Mesodermal cell (in vitro differentiated cells): ENCODE results near the gene HADHB.

Source experiments
- H3K27ac ChIP-seq: 2 replicates; pipeline ENCODE4 v1.7.0; 2013; ENCODE audit warnings: mild to moderate bottlenecking, low read depth, low read length, moderate library complexity; ENCODE audit not compliant: severe bottlenecking
- H3K36me3 ChIP-seq: 2 replicates; pipeline ENCODE4 v1.7.1; 2013; ENCODE audit warnings: mild to moderate bottlenecking, low read length, moderate library complexity; ENCODE audit not compliant: control insufficient read depth, insufficient read depth
- H3K4me1 ChIP-seq: one replicate; pipeline ENCODE4 v1.7.1; 2013; ENCODE audit warnings: mild to moderate bottlenecking, low read length; ENCODE audit not compliant: insufficient read depth, control insufficient read depth, poor library complexity, severe bottlenecking
- H3K4me3 ChIP-seq: 2 replicates; pipeline ENCODE4 v1.7.0; 2013; ENCODE audit warnings: low read length, control low read depth, mild to moderate bottlenecking; ENCODE audit not compliant: insufficient read depth, poor library complexity, severe bottlenecking; ENCODE audit errors: extremely low read depth
- H3K9me3 ChIP-seq: 2 replicates; pipeline ENCODE4 v1.7.1; 2013; ENCODE audit warnings: mild to moderate bottlenecking, low read length, moderate library complexity; ENCODE audit not compliant: control insufficient read depth
- WGBS, 2 experiments: methylation state at CpG; one replicate each; pipeline ENCODE4 v1.1.5; 2013; ENCODE audit warnings: missing lambda C conversion rate in 2 of 2; ENCODE audit not compliant: insufficient coverage in 2 of 2; 5-methylcytosine and 5-hydroxymethylcytosine counted together

HADHB gene

DNA sequence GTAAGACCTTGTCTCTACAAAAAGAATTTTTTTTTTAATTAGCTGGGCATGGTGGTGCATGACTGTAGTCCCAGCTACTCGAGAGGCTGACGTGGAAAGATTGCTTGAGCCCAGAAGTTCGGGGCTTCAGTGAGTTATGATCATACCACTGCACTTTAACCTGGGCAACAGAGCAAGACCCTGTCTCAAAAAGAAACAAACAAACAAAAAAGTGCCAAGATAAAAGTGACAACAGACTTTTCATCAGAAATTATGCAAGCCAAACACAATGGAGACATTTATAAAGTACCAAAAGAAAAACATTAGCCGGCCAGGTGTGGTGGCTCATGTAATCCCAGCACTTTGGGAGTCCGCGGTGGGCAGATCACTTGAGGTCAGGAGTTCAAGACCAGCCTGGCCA, 27.0 kb upstream of the HADHB start:
- H3K27ac ChIP-seq, result no peak overlapping the region
- no peaks in the 10 kb centered on the region for H3K4me1 ChIP-seq
- H3K9me3 ChIP-seq, result no peaks in the 10 kb centered on the region
- no peak overlapping the region for H3K4me3 ChIP-seq
- peaks cover 88% of the 10 kb centered on the region for H3K36me3 ChIP-seq
- 88 to 89% methylated on average over 6 of the region's 6 CpGs for WGBS, 2 experiments

DNA sequence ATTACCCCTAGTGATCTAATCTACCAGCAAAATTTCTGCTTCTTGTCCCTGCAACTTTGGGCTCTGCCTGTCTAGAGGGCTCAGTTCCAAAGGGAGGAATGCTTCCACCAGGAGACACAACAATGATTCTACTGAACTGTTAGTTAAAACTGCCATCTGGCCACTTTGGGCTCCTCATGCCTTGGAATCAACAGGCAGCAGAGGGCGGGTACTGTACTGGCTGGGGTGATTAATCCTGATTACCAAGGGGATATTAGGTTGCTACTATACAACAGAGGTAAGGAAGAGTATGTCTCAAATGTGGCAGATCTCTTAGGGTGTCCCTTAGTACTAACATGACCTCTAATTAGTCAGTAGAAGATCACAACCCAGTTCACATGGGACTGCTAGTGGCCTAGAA, 21.7 kb upstream of the HADHB start:
- Histone ChIP-seq H3K9me3 (peaks cover 4% of the 10 kb centered on the region), H3K4me1 (no peaks in the 10 kb centered on the region), H3K27ac (no peak overlapping the region), H3K4me3 (no peak overlapping the region), H3K36me3 (peaks cover 60% of the 10 kb centered on the region)
- no CpG with 5 or more reads among the region's 1 CpG for WGBS, 2 experiments

DNA sequence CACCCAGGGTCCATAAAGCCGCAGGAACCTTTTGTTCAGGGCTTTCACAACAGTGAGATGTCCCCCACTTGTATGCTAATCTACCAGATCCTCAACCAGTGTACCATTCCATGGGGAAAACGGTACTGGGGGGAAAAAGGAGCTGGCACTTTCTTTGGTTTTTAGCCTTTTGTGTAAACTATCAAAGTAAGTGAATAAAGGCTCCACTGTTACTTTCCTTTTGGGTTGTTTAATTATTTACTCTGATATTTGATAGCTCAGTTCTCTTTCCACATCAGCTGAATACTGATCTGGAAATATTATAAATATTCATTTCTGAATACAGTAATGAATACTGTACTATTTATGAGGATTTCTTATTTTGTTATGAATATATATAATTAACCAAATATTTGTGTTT, 20.6 kb upstream of the HADHB start:
- Histone ChIP-seq H3K4me3 (no peak overlapping the region), H3K4me1 (no peaks in the 10 kb centered on the region), H3K36me3 (peaks cover 64% of the 10 kb centered on the region), H3K27ac (no peak overlapping the region), H3K9me3 (peaks cover 4% of the 10 kb centered on the region)
- no CpG with 5 or more reads among the region's 2 CpGs for WGBS, 2 experiments

DNA sequence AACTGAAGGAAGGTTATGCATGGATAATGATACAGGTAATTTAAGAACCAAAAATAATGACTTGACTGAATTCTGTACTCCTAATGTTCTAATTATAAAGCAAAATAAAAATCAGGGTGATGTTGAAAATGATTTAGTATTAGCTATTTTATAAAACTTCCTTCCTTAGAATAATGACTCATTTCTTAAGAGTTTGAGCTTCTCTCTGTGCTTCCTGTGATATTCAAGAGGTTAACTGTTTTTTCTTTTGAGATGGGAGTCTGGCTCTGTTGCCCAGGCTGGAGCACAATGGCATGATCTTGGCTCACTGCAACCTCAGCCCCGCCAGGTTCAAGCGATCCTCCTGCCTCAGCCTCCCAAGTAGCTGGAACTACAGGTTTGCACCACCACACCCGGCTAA, 15.1 kb upstream of the HADHB start:
- Histone ChIP-seq H3K4me3 (no peak overlapping the region), H3K36me3 (peaks cover 75% of the 10 kb centered on the region), H3K4me1 (no peaks in the 10 kb centered on the region), H3K27ac (no peak overlapping the region), H3K9me3 (peaks cover 4% of the 10 kb centered on the region)
- WGBS, 2 experiments, result 88 to 100% methylated on average over 3 of the region's 3 CpGs

DNA sequence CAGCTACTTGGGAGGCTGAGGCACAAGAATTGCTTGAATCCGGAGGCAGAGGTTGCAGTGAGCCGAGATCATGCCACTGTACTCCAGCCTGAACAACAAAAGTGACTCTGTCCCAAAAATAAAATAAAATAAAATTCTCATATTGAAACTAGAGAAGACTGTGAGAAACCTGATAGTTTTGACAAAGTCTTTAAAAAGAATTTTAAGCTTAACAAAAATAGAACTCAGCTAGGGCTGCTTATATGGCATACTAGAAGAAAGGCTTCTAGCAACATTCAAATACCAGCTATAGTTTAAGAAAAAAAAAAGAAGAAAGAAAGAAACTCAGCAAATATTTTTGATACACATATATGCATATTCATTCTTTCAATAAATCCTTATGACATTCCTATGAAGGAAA, 13.9 kb upstream of the HADHB start:
- H3K4me1 ChIP-seq, result no peaks in the 10 kb centered on the region
- H3K4me3 ChIP-seq, result no peak overlapping the region
- H3K27ac ChIP-seq, result no peak overlapping the region
- H3K36me3 ChIP-seq, result peaks cover 85% of the 10 kb centered on the region
- H3K9me3 ChIP-seq, result peaks cover 4% of the 10 kb centered on the region
- WGBS, 2 experiments, result 100% methylated on average over 1 of the region's 2 CpGs; no CpG with 5 or more reads in 1 of the 2 experiments

DNA sequence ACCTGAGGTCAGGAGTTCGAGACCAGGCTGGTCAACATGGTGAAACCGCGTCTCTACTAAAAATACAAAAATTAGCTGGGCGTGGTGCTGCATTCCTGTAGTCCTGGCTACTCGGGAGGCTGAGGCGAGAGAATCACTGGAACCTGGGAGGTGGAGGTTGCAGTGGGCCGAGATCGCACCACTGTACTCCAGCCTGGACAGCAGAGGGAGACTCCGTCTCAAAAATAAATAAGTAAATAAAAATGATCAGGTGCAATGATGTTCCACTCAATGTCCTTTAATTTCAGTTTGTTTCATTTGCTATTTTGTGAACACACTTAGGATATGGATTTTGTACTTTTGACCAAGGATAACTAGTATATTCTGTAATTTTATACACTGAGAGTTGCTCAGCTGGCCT, 9.7 kb upstream of the HADHB start:
- Histone ChIP-seq H3K4me3 (no peak overlapping the region), H3K9me3 (no peaks in the 10 kb centered on the region), H3K36me3 (peaks cover 84% of the 10 kb centered on the region), H3K4me1 (no peaks in the 10 kb centered on the region), H3K27ac (no peak overlapping the region)
- 86 to 89% methylated on average over 6 of the region's 9 CpGs for WGBS, 2 experiments

DNA sequence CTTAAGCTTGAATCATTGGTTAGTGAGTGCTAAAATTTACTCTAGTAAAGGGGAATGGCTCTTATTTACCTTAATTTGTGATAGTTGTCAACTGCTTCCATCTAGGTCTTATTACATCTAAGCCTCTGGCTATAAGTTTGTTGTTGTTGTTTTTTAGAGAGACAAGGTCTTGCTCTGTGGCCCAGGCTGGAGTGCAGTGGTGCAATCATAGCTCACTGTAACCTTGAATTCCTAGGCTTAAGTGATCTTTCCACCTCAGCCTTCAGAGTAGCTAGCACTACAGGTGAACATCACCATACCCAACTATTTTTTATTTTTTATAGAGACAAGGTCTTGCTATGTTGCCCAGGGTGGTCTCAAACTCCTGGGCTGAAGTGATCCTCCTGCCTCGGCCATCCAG, 6.9 kb upstream of the HADHB start:
- Histone ChIP-seq H3K4me1 (no peaks in the 10 kb centered on the region), H3K4me3 (no peak overlapping the region), H3K36me3 (peaks cover 61% of the 10 kb centered on the region), H3K27ac (no peak overlapping the region), H3K9me3 (no peaks in the 10 kb centered on the region)
- no CpG with 5 or more reads among the region's 1 CpG for WGBS, 2 experiments

DNA sequence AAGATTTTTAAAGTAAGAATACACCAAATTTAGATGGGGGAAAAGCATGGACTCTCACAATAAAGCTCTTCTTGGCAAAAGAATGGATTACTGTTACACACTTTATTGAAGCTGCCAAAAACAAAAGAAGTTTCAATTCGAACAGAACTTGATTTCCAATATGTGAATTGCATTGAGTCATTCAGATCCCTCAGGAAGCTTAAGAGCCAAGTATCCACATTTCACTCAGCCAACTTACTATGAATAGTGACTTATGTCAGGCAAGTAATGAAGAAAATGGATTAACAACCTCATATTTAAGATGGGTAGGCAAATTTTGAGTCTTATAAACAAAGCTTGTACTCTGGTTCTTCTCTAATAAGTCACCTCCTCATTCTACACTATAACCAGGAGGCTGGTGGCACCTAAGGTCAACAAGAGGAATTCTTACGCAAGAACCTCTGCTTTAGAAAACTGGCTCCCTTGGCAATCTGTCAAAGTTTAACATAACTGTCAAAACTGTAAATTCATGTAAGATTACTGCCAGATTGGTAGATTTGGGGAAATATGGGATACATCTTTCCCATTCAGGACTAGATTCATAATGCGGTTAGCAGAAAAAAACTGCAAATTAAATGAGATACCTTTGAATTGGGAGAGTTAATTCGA, 6.3 kb upstream of the HADHB start:
- peaks cover 56% of the 10 kb centered on the region for H3K36me3 ChIP-seq
- no peaks in the 10 kb centered on the region for H3K9me3 ChIP-seq
- peaks cover 4% of the 10 kb centered on the region for H3K4me1 ChIP-seq
- WGBS, 2 experiments, result no CpG with 5 or more reads among the region's 4 CpGs
- no peak overlapping the region for H3K4me3 ChIP-seq
- H3K27ac ChIP-seq, result no peak overlapping the region

DNA sequence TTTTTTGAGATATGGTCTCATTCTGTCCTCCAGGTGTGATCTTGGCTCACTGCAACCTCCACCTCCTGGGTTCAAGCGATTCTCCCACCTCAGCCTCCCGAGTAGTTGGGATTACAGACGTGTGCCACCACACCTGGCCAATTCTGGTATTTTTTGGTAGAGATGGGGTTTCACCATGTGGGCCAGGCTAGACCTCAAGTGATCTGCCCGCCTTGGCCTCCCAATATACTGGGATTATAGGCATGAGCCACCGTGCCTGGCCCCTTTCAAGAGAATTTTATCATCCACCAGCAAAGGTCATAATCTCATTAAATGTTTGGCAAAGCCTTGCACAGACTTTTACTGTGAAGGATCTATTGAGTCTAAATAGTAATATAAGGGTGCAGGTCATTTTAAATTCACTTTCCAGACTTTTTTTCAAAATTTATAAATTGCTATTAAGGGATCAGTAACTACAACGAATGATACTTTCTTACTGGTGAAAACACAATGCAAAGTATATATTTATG, 2.8 kb upstream of the HADHB start:
- H3K9me3 ChIP-seq, result no peaks in the 10 kb centered on the region
- H3K27ac ChIP-seq, result no peak overlapping the region
- 93 to 97% methylated on average over 2 to 4 of the region's 6 CpGs for WGBS, 2 experiments
- peaks cover 11% of the 10 kb centered on the region for H3K4me1 ChIP-seq
- H3K36me3 ChIP-seq, result peaks cover 23% of the 10 kb centered on the region
- no peak overlapping the region for H3K4me3 ChIP-seq

DNA sequence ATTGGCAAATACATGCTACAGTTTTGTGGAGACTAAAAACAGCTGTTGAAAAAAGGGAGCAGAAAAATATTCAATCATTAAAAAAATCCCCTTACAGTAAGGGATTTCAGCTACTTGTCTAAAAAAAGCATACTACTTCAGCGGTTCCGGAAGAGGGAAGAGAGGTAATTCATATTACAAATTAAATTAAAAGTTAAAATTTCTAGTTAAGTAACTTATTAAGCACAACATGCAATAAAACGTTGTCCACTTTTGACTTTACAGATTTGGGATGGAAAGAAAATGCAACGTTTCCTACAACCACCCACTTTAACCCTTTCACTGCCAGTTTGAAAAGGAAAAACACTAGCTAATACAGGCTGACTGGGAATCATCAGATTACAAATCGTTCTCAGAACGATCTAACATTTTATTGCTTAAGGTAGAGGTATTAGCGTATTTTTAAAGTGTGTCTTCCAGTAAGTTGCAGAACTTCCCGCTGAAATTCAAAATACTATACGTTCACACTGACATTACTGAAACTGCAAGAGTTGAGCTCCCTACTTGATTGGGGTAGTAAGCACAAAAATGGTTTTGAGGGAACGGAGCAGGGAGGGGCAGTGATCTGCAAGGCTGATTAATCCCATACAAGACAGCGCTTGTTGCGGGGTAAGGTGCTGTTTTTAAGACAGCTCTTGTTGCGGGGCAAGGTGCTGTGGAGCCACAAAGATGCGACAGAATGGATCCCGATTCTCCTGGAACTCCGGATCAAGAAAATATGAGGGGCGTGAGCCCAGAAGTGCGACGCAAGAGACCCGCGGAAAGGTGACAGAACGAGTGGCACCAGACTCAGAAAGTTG, 1.1 kb upstream of the HADHB start:
- peak overlapping the region; percentile 99 for H3K27ac ChIP-seq
- peaks cover 11% of the 10 kb centered on the region for H3K4me1 ChIP-seq
- 0 to 1% methylated on average over 13 of the region's 22 CpGs for WGBS, 2 experiments

DNA sequence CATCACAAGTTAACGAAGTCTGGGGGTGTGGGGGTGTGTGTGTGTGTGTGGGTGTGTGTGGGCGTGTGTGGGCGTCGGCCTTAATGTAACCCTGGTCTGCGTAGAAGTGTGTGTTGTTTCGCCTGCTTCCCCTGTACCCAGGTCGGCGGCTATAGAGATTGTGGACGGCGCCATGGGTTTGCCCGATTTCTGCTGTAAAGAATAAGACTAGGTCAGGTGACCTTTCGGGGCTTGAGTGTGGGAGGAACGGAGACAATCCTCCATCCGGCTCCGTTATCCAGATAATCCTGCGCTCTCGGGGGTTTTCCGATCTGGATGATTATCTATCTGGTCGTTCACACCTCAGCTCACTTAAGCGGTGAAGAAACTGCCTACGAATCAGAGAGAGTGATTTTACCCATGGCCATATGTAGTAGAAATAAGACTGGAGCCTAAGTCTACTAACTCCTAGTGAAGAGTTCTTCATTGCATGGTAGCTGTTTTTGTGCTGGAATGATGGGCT, 543 bp downstream of the HADHB start:
- 0% methylated on average over 5 to 14 of the region's 21 CpGs for WGBS, 2 experiments
- peak overlapping the region; percentile 99 for H3K27ac ChIP-seq

More for the DNA sequence above, 1.1 kb upstream of the HADHB start:
- Histone ChIP-seq H3K9me3 (no peaks in the 10 kb centered on the region), H3K36me3 (peaks cover 6% of the 10 kb centered on the region), H3K4me3 (peak overlapping the region; percentile 91)

More for the DNA sequence above, 543 bp downstream of the HADHB start:
- Histone ChIP-seq H3K36me3 (no peaks in the 10 kb centered on the region), H3K9me3 (no peaks in the 10 kb centered on the region), H3K4me3 (peak overlapping the region; percentile 91), H3K4me1 (peaks cover 11% of the 10 kb centered on the region)
